Choroid plexus epithelial cell (primary cell): Measurements from ENCODE around the gene MPZL1.

ENCODE experiments used
- DNase-seq: peaks from one replicate; pipeline ENCODE4 v3.0.0-alpha.2; 2010; ENCODE audit warnings: low read depth
- H3K4me3 ChIP-seq: 2 replicates; pipeline ENCODE4 v1.5.1; 2011; ENCODE audit warnings: low read depth, mild to moderate bottlenecking, control low read depth, low read length, moderate library complexity
- TF ChIP-seq, protein P1 (sequence below): conservative IDR thresholded peaks from 2 replicates; pipeline ENCODE4 v1.5.1; 2011; ENCODE audit warnings: low read depth, mild to moderate bottlenecking, control low read depth, inconsistent platforms, low read length, moderate library complexity

MPZL1 gene

DNA sequence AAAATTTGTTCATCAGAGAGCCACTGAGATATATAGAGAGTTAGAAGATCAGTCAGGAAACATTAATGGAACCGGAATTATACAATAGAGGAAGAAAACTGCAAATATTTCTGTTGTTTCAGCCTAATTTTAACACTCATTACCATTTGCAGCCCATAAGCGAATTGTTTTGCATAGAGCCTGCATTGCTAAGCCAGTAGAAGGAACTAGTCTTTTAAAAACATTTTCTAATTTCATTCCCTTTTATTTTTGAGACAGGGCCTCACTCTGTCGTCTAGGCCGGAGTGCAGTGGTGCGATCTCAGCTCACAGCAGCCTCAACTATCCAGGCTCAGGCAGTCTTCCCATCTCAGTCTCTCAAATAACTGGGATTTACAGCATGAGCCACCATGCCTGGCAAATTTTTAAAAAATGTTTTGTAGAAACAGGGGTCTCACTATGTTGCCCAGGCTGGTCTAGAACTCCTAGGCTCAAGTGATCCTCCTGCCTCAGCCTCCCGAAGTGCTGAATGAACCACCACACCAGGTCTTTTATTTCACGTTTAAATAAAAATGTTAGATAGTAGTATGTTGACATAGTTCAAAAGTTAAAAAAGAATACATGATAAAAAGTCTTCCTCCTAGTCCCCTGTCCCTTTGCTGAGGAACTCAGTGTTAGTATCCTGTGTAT, 25.3 kb downstream of the MPZL1 start:
- TF ChIP-seq, protein P1, sequence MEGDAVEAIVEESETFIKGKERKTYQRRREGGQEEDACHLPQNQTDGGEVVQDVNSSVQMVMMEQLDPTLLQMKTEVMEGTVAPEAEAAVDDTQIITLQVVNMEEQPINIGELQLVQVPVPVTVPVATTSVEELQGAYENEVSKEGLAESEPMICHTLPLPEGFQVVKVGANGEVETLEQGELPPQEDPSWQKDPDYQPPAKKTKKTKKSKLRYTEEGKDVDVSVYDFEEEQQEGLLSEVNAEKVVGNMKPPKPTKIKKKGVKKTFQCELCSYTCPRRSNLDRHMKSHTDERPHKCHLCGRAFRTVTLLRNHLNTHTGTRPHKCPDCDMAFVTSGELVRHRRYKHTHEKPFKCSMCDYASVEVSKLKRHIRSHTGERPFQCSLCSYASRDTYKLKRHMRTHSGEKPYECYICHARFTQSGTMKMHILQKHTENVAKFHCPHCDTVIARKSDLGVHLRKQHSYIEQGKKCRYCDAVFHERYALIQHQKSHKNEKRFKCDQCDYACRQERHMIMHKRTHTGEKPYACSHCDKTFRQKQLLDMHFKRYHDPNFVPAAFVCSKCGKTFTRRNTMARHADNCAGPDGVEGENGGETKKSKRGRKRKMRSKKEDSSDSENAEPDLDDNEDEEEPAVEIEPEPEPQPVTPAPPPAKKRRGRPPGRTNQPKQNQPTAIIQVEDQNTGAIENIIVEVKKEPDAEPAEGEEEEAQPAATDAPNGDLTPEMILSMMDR, result no peak
- DNase-seq, result no peak

DNA sequence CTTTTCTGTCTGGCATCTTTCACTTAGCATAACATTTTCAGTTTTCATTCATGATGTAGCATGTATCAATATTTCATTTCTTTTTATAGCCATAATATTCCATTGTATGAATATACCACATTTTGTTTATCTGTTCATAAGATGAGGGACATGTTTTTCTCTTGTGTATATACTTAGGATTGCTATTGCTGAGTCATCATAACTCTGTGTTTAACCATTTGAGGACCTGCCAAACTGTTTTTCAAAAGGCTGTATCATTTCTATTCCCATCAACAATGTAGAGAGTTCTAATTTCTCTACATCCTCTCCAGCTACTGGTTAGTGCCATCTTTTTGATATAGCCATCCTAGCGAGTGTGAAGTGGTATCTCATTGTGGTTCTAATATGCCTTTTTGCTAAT, 26.2 kb downstream of the MPZL1 start:
- peak; percentile 54 for DNase-seq

More for the DNA sequence above, 25.3 kb downstream of the MPZL1 start:
- no peak overlapping the region for H3K4me3 ChIP-seq

DNA sequence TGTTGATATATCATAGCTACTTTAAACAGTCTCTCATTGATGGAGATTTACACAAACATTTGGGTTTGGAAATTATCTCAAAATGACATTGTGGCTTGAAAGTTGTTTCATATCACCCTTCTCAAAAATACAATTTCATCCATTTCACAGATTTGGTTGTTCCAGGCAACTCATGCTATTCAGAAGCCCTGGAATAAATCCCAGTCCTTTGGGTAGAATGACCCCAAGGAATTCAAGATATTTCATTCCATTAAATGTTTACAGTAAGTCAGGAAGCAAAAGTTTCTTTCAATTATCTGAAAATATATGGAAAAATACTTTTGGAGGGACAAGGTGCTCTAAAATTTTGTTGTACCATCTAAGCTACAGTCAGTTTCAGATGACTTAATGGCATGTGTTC, 27.1 kb downstream of the MPZL1 start:
- DNase-seq, result no peak
- no peak overlapping the region for H3K4me3 ChIP-seq
- TF ChIP-seq, protein P1, result no peak

More for the DNA sequence above, 26.2 kb downstream of the MPZL1 start:
- TF ChIP-seq, protein P1, result no peak
- no peak overlapping the region for H3K4me3 ChIP-seq

DNA sequence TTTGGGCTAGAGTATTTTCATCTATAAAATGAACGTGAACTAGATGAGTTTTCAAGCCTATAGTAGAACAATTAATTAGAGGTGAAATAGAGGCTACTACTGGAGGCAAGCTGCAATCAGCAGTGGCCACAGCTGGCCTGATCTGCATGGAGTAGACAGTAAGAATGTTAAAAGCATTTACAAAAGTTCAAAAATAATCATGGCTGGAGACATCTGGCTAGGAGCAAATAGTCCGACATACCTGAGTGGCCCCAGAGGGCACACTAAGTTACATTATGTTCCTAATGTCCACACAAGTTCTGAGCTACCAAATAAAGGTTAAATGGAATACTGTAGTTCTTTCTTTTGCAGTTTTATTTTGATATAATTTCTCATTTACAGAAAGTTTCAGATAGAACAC, 28.0 kb downstream of the MPZL1 start:
- TF ChIP-seq, protein P1, result no peak
- DNase-seq, result no peak
- no peak overlapping the region for H3K4me3 ChIP-seq

DNA sequence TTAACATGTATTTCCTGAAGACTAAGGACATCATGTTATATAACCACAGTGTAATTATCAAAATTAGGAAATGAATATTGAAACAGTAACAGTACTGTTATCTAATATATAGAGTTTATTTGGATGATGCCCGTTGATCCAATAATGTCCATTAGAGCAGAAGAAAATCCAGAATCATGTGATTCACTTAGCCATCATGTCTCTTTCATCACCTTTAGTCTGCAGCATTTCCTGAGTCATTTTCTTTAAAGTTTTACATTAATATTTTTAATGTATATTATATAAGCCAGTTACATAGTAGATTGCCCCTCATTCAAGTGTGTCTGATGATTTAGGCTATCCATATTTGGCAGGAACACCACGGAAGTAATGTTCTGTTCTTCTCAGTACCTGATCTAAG, 28.9 kb downstream of the MPZL1 start:
- no peak overlapping the region for H3K4me3 ChIP-seq
- DNase-seq, result no peak
- TF ChIP-seq, protein P1, result no peak

DNA sequence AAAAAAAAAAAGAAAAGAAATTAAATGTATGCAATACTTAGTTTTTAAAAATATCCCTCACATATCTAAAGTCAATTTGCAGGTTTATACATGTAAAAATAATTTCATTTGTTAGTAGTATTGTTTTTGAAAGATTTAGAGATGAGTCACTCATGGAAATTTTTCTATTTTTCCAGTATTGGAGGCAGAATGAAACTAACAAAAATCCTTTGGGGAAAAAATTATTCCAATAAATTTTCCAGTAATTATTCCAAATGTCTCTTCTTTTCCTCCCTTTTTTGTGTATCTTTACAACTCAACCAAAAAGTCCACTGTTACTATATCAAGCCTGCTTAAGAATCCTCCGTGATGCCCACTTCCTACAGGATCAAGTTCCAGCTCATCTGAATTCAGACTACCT, 29.9 kb downstream of the MPZL1 start:
- TF ChIP-seq, protein P1, result no peak
- DNase-seq, result no peak
- no peak overlapping the region for H3K4me3 ChIP-seq
